ENCODE results near the gene NT5C2.
"Not testable (repeated sequence)": the region's sequence is repeated elsewhere in the genome, so short reads cannot be mapped to it uniquely, and the experiment has no call there.

NT5C2 gene

GRCh38 chr10:103155471-103156085, 37.5 kb downstream of the NT5C2 start:
- no peak for DNase-seq

- no peak for DNase-seq
Observed at GRCh38 chr10:103154521-103155299, 38.4 kb downstream of the NT5C2 start.

DNA sequence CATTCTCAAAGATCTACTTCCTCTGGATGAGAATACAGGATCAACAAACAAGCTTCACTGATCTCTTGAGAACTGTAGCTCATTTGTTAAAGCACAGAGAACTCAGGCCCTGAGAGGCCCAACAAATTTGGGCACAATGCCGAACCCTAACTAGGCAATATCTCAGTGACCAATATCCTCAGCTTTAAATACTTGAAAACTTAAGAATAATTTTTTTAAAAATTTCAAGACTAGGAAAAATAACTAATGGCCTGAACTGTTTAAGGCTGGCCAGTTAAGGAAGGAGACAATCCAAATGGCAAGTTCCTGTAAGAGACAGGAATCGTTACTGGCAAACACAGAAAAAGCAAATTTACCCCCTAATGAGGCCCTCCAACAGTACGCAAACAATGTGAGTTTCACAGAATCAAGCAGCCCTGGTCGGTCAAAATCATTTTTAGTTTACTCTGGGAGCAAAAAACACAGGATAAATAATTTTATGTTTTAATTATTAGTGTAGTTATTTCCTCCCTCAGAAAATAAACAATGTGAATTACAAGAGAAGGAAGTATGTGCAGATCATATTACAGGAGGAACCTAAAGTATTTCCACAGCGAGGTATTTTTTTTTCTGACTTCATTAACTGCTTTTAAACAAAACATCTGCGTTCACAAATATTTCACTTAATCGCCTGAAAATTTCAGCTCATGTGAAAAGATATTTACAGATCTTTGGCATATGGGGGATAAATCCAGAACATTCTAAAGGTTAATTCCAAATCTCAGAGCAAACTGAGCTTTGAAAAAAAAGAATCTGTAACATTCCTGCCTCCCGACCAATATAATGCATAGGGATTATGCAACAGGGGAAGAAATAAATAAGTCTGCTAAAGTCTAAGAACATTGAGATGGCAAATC, 39.5 kb downstream of the NT5C2 start:
- DNase-seq: no peak

DNA sequence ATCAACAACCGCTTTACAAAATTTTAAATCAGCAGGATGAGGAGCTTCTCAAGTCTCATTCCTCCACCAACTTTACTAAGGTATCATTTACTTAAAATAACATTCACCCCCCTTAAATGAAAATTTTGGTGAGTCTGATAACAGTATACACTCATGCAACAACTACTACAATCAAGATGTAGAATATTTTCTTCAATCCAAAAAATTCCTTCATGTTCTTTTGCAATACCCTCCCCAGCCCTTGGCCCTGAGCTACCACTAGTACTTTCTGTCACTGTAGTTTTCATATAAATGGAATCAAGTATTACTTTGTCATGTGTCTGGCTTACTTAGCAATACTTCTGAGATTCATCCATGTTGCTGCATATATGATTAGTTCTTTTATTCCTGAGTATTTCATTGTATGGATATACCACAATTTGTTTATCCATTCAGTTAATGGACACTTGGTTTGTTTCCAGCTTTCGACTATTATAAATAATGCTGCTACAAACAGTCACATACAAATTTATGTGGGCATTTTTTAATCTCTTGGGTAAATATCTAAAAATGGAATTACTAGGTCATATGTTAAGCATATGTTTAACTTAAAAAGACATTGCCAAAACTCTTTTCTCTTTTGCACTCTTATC, 43.0 kb downstream of the NT5C2 start:
- DNase-seq: no peak

DNA sequence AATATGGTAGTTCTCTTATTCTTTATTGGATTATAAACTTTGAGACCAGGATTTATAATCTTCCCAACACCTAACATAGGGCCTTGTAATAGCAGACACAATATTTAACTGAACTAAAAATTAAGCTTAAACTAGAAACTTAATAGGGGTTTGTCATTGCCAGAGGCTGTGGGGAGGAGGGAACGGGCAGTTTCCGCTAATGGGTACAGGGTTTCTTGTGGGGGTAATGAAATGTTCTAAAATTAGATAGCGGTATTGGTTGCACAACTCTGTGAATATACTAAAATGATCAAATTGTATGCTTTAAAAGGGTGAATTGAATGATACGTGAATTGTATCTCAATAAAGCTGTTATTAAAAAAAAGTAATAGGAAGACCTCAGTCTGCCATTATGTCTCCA, 45.4 kb downstream of the NT5C2 start:
- DNase-seq: no peak

DNA sequence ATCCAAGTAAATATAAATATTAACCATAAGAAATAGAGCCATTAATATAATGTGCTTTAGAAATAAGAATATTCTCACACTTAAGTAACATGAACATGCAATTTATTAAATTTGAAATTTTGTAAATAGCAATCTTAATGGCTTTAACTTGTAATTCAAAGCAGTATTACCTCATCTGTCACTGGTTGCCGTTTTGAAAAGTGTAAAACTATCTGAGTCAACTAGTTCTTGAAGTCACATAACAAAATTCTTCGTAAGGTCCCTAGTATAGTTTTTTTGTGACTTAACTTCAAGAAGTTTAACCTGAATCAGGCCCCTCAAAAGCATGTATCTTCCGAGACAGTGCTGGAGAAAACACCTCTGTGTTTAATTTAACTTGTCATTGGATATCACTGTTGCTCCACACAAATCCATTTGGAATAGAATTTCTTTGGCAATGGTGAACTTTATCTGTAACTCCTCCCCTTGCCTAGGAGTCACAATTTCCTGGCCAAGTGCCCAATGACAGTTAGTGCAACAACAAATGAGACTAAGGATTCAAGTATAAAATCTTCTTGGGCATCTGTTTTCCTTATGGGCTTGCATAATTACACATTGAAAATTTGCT, 47.1 kb downstream of the NT5C2 start:
- no peak for DNase-seq

DNA sequence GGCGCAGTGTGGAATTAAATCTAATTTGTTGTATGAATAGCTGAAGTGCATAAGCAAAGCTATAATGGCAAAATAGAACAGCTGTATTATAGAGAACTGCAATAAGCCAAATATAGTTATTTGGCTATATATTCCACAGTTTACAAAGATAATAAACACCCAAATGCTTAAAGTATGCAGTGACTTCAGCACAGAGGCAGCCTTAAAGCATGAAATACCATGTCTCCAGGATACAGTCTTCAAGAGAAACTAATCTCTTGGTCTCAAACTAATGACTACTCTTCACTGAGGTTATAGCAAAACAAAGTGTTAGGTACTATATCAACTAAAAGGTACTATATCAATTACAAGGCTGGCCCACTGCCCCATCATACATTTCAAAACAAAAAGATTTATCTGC, 48.0 kb downstream of the NT5C2 start:
- DNase-seq: no peak

GRCh38 chr10:103144041-103144440, 49.0 kb downstream of the NT5C2 start:
- DNase-seq: no peak

GRCh38 chr10:103143641-103144040, 49.4 kb downstream of the NT5C2 start:
- not testable (repeated sequence) for DNase-seq

- no peak for DNase-seq
Observed at GRCh38 chr10:103141950-103142349, 51.1 kb downstream of the NT5C2 start.

- no peak for DNase-seq
Observed at GRCh38 chr10:103140469-103140868, 52.6 kb downstream of the NT5C2 start.

- DNase-seq: no peak
Observed at GRCh38 chr10:103139803-103140202, 53.3 kb downstream of the NT5C2 start.

DNA sequence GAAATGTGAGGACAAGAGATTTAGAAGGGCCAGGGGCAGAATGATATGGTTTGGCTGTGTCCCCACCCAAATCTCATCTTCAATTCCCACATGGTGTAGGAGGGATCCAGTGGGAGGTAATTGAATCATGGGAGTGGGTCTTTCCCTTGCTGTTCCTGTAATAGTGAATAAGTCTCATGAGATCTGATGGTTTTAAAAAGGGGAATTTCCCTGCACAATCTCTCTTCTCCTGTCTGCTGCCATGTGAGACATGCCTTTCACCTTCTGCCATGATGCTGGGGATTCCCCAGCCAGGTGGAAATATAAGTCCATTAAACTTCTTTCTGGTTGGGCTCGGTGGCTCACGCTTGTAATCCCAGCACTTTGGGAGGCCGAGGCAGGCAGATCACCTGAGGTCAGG, 57.9 kb downstream of the NT5C2 start:
- not testable (repeated sequence) for DNase-seq

DNA sequence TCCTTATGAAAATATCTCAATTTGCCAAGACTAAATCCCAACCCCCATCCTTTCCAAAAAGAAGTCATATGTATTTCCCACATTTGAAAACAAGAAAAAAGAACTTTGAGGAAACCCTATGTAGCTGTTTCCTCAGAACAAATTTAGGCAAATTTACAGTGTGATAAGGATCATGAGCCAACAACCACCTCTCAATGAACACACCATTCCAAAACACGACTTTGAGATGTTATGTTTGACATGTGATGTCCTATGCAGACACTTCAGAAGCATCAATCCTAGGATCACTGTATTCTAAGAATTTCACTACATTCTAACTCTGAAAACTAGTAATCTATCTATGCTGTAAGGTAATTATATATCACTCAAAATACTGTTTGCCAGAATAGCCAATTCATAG, 62.2 kb downstream of the NT5C2 start:
- DNase-seq: no peak

DNA sequence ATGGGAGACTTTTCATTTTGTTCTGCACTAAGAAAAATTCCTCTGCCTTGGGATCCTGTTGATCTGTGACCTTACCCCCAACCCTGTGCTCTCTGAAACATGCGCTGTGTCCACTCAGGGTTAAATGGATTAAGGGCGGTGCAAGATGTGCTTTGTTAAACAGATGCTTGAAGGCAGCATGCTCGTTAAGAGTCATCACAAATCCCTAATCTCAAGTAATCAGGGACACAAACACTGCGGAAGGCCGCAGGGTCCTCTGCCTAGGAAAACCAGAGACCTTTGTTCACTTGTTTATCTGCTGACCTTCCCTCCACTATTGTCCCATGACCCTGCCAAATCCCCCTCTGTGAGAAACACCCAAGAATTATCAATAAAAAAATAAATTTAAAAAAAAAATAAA, 62.9 kb downstream of the NT5C2 start:
- DNase-seq: not testable (repeated sequence)

- no peak for DNase-seq
Observed at GRCh38 chr10:103127241-103127640, 65.8 kb downstream of the NT5C2 start.

DNA sequence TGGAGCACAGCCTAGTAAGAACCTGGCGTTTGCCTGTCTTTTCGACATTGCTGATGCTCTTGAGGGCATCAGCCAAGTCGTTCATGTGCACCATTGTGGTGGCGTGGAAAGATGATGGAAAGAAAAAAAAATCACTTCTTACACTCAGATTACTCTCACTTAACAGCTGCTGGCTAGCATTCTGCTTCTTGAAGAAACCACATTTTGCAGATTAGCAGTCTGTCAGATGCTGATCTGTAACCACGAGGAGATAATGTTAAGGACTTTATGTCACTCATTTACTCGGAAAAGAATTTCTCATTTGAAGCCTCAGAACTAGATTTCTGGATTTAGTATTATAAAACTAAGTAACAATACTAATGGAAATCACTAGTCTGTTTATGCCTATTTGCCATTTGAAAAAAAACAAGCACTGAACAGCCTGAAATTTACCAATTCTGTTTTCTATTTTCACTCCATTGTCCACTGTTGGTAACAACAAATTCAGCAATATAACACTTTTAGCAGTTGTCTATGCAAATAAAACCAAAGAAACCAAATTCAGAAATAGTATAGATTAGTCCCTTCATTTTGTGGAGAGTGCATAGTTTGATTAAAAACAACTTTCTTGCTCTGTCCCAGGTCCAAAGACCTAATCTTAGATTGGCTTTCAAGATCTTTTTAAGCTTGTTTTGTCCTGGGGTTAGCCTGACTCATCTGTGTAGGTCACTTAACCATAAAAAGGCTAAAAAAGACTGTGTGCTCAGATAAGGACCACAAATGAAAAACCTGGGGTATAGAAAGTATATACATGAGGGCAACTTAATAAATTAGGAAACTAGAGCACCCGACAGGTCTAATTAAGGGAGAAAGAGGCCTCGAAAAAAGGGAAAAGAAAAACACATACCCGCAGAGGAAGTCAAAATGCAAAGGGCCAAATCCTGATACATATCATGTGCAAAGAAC, 67.5 kb downstream of the NT5C2 start:
- DNase-seq: no peak

DNA sequence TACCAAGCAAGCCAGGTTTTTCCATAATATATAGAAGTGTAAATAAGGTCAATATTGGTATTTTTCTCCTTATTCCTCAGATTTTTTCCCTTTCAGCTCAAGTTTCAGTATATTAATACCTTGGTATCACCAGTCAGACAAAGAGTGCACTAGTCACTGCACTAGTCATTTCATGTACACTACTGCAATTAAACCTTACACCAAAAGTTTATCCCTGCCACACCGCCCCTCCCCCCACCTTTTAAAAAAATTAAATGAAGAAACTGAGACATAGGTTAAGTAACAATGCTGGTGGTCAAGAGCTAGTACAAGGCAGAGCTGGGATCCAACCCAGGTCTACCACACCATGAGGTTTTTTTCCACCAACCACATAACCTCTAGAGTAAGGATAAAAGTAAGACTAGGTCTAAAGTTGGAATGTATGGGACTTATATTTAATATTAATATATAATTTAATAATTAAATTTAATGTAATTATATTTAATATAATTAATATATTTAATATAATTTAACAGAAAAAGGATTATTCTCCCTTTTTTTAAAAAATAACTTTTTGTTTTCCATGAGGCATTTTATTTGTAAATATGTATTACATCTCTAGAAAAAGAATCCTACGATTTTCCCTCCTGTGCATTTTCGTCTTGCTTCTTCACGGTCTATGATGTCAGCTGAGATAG, 68.5 kb downstream of the NT5C2 start:
- DNase-seq: no peak

- DNase-seq: no peak
Observed at GRCh38 chr10:103123282-103124024, 69.6 kb downstream of the NT5C2 start.
